Prostate gland (tissue), 2 donors: ENCODE measurements around the gene SLC17A7. TPM values are rescaled to one million over a fixed set of nuclear protein-coding genes. Genes with fewer than 3 reads are reported as not detected.

Experiments used
- DNase-seq: peaks from one replicate; pipeline ENCODE4 v3.0.0-alpha.2; 2019; ENCODE audit warnings: low spot score
- H3K27ac ChIP-seq, 2 donors: fragments of 200-600 bp; sonication (generic); 2 replicates each; pipeline ENCODE4 v1.5.1; 2017 to 2019
- H3K27me3 ChIP-seq: fragments of 200-600 bp; sonication (generic); replicated peaks from 2 replicates; pipeline ENCODE4 v1.5.1; 2019; ENCODE audit not compliant: insufficient read depth
- H3K36me3 ChIP-seq, 2 donors: fragments of 200-600 bp; sonication (generic); 1 replicate in 1 of 2; 2 replicates in 1 of 2; pipeline versions ENCODE4 v1.5.1 to v1.8.1; 2017 to 2019
- H3K4me1 ChIP-seq: fragments of 200-600 bp; sonication (generic); replicated peaks from 2 replicates; pipeline ENCODE4 v1.5.1; 2019
- H3K4me3 ChIP-seq, 2 donors: fragments of 200-600 bp; sonication (generic); 2 replicates each; pipeline ENCODE4 v1.5.1; 2017 to 2019
- H3K9me3 ChIP-seq: fragments of 200-600 bp; sonication (generic); 2 replicates; pipeline ENCODE4 v1.5.1; 2017
- CTCF ChIP-seq, 4 experiments: fragments of 200-600 bp in 2 of 4; fragments of 450-650 bp in 2 of 4; sonication (generic) in 2 of 4; IDR thresholded peaks; 1 replicate in 3 of 4; 2 replicates in 1 of 4; pipeline ENCODE4 v1.5.1; 2016 to 2019; ENCODE audit warnings: antibody characterized with exemption in 4 of 4, mild to moderate bottlenecking in 2 of 4, moderate library complexity in 2 of 4
- POLR2A ChIP-seq: fragments of 450-650 bp; IDR thresholded peaks from one replicate; pipeline ENCODE4 v1.6.1; 2016; ENCODE audit warnings: antibody characterized with exemption, mild to moderate bottlenecking
- POLR2AphosphoS5 ChIP-seq: sonication (generic); formaldehyde crosslinking; IDR thresholded peaks from one replicate; pipeline ENCODE4 v1.6.1; 2017; ENCODE audit warnings: antibody characterized with exemption
- WGBS: methylation state at CpG from one replicate; pipeline ENCODE4 v1.1.5; 2018; 5-methylcytosine and 5-hydroxymethylcytosine counted together
- intact Hi-C: fragments of 100-400 bp; cut with DNase I; formaldehyde crosslinking; loops from one replicate; pipeline ENCODE4 v1.14.2; 2022
- total RNA-seq, 2 donors: library from RNA; depleted of rRNA; stranded (reverse); fragments of >200 nt; gene quantifications; one replicate each; pipeline ENCODE4 v1.1.0, GENCODE V29; 2016

The SLC17A7 gene
- total RNA-seq, 2 donors from 2014 or later: 0.09 to 0.40 TPM

- Histone ChIP-seq H3K9me3 (no peaks in the 10 kb centered on the region), H3K4me1 (no peaks in the 10 kb centered on the region), H3K36me3 (no peaks in the 10 kb centered on the region), H3K4me3 (no peak overlapping the region), H3K27ac (no peak overlapping the region), H3K27me3 (peaks cover 15% of the 10 kb centered on the region)
- TF ChIP-seq CTCF (IDR thresholded peaks at IDR 0.05) (no peak), POLR2AphosphoS5 (no peak), POLR2A (no peak)
- 22% methylated on average over 14 of the region's 14 CpGs for WGBS
- no peak for DNase-seq
- intact Hi-C loops: loop anchor here (2.0 to 5.0 kb wide), 2 partner anchors 49 to 215 kb away; no protein-coding TSS in a partner anchor
Measured at GRCh38 chr19:49441960-49442350, 628 bp upstream of the SLC17A7 start.

- TF ChIP-seq POLR2AphosphoS5 (no peak), POLR2A (no peak), CTCF (IDR thresholded peaks at IDR 0.05) (no peak)
- H3K36me3 ChIP-seq: no peaks in the 10 kb centered on the region
- peaks cover 24% of the 10 kb centered on the region for H3K27me3 ChIP-seq
- DNase-seq: no peak
- H3K9me3 ChIP-seq: no peaks in the 10 kb centered on the region
- intact Hi-C loops: loop anchor here (5.0 kb wide), 1 partner anchor 213 kb away; no protein-coding TSS in a partner anchor
- peak overlapping the region in 1 of 2 donors; percentile 4 for H3K4me3 ChIP-seq
- H3K27ac ChIP-seq: no peak overlapping the region
- WGBS: 27% methylated on average over 19 of the region's 19 CpGs
- no peaks in the 10 kb centered on the region for H3K4me1 ChIP-seq
Measured at GRCh38 chr19:49440439-49441209, 703 bp downstream of the SLC17A7 start.

- Histone ChIP-seq H3K4me1 (no peaks in the 10 kb centered on the region), H3K27ac (no peak overlapping the region), H3K36me3 (no peaks in the 10 kb centered on the region), H3K4me3 (no peak overlapping the region), H3K27me3 (peaks cover 27% of the 10 kb centered on the region), H3K9me3 (no peaks in the 10 kb centered on the region)
- intact Hi-C loops: loop anchor here (5.0 kb wide), 1 partner anchor 213 kb away; no protein-coding TSS in a partner anchor
- 37% methylated on average over 6 of the region's 6 CpGs for WGBS
- TF ChIP-seq CTCF (IDR thresholded peaks at IDR 0.05): no peak
- TF ChIP-seq POLR2A: no peak
- no peak for TF ChIP-seq POLR2AphosphoS5
- DNase-seq: no peak
Measured at GRCh38 chr19:49439836-49440235, 1.5 kb downstream of the SLC17A7 start.

GRCh38 chr19:49438261-49438660, 3.1 kb downstream of the SLC17A7 start:
- no peak for DNase-seq
- TF ChIP-seq POLR2AphosphoS5: no peak
- intact Hi-C loops: no loop called here
- 9% methylated on average over 6 of the region's 6 CpGs for WGBS
- Histone ChIP-seq H3K27me3 (peaks cover 31% of the 10 kb centered on the region), H3K4me1 (no peaks in the 10 kb centered on the region), H3K9me3 (no peaks in the 10 kb centered on the region), H3K4me3 (no peak overlapping the region), H3K36me3 (no peaks in the 10 kb centered on the region), H3K27ac (no peak overlapping the region)

- TF ChIP-seq POLR2AphosphoS5: no peak
- TF ChIP-seq POLR2A: no peak
- TF ChIP-seq CTCF (IDR thresholded peaks at IDR 0.05): no peak
- no peaks in the 10 kb centered on the region for H3K36me3 ChIP-seq
- no peak overlapping the region for H3K4me3 ChIP-seq
- intact Hi-C loops: no loop called here
- peaks cover 39% of the 10 kb centered on the region for H3K27me3 ChIP-seq
- H3K4me1 ChIP-seq: no peaks in the 10 kb centered on the region
- no peak overlapping the region for H3K27ac ChIP-seq
- 15% methylated on average over 8 of the region's 8 CpGs for whole genome bisulfite sequencing
- H3K9me3 ChIP-seq: no peaks in the 10 kb centered on the region
- no peak for DNase-seq
Measured at GRCh38 chr19:49437231-49437630, 4.1 kb downstream of the SLC17A7 start.
